Stimulated activated CD4-positive, alpha-beta T cell treated with anti-CD3 and anti-CD28 coated beads, Interleukin-15, amount 100 ng/mL, for 48 hours (primary cell): Measurements from ENCODE around the gene SBNO2.

Source experiments
- DNase-seq, 2 donors: peaks; one replicate each; pipeline ENCODE4 v3.0.0-alpha.2; 2020; ENCODE audit warnings: low read depth in 2 of 2

Gene SBNO2

GRCh38 chr19:1169411-1169791 is 4.7 kb downstream of the SBNO2 start:
- no peak for DNase-seq

GRCh38 chr19:1168572-1169410 is 5.3 kb downstream of the SBNO2 start:
- no peak for DNase-seq

DNA sequence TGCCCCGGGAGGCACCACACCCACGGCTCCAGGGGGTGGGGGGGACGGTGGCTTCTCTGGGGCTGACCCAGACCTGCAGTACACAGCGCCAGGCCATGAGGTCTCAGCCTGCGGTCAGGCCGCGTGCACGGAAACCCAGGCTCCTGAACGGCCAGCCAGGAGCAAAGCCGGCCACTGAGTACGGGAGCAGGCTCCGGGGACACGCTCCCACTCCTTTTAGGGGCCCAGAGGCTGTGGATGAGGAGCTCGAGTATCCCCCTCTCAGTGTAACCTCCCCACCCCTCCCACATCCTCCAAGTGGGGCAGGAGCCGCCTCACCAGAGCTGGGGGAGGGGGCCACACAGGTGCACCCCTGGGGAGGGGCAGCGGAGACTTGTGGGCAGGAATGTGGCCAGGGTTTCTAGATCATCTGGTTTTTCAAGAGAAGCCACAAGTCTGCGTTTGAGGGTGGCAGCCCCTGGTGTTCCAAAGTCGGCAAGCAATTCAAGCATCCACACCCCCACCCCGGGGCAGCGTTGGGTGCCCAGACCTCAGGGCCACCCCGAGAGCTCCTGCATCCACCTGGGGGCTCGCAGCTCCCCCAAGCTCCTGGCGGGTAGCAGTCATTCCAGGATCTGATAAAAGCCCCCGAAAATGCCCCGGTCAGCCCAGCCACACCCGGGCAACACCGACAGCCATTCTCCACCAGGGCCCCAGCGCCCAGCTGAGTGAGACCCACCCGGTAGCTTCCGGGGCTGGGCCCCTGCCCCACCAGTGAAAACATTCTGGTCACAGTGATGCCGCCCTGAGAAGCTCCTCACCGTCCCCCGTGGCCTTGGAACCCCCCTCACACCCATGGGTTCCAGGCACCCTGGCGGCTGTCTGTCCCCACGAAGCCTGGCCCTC is 6.1 kb downstream of the SBNO2 start:
- DNase-seq, result no peak

GRCh38 chr19:1166872-1167573 is 7.0 kb downstream of the SBNO2 start:
- DNase-seq, result no peak

- DNase-seq, result no peak
Measured at GRCh38 chr19:1164684-1165531, 9.2 kb downstream of the SBNO2 start.

- no peak for DNase-seq
Measured at GRCh38 chr19:1163934-1164683, 10.0 kb downstream of the SBNO2 start.

GRCh38 chr19:1163283-1163933 is 10.7 kb downstream of the SBNO2 start:
- DNase-seq, result no peak

DNA sequence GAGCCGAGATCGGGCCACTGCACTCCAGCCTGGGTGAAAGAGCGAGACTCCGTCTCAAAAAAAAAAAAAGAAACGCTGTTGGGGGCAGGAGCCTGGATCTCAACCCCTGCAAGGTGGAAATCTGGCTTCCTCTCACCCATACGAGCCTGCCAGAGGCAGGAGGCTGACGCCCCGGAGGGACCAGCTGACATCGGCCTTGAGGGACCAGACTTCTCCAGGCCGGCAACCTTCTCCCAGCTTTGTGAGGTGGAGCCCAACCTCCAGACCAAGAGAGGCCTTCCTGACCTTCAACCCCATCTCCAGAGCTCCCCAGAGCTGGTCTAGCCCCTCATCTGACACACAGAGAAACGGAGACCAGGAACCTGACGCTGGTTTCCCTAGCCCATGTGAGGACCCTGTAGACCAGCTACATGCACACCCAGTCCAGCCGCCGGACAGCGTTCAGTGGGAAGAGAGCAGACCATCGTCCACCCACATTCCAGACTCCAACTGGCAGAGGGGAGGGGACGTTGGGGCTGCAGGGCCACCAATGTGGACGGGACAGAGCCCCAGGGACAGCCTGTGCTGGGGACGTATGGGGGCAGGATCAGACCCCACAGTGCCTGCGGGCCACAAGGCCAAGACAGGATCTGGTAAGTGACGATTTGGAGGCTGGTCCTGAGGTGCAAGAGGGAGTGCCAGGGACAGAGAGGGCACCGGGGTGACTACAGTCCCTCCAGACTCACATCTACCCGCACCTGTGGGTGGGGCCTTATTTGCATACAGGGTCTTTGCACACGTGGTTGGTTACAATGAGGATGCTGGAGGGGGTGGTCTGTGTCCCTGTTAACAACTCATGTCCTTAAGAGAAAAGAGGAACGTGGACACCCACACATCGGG is 11.4 kb downstream of the SBNO2 start:
- no peak for DNase-seq

DNA sequence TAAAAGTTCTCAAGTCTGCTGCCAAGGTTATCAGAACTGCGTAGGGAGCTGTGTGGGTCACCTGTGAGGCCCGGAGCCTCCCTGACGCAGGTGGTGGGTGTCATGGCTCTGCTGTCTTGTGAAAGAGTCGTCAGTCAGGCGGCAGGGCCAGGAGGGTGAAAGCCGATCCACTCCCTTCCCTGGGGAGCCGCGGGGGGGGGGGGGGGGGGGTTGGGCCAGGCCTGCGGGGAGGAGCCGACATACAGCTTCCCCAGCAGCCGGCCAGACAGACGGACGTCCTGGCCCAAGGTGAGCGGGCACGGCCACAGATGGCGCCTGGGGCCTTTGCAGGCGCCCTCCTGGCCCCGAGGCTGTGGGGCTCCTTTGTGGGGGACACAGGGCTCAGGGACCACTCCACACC is 12.4 kb downstream of the SBNO2 start:
- no peak for DNase-seq

DNA sequence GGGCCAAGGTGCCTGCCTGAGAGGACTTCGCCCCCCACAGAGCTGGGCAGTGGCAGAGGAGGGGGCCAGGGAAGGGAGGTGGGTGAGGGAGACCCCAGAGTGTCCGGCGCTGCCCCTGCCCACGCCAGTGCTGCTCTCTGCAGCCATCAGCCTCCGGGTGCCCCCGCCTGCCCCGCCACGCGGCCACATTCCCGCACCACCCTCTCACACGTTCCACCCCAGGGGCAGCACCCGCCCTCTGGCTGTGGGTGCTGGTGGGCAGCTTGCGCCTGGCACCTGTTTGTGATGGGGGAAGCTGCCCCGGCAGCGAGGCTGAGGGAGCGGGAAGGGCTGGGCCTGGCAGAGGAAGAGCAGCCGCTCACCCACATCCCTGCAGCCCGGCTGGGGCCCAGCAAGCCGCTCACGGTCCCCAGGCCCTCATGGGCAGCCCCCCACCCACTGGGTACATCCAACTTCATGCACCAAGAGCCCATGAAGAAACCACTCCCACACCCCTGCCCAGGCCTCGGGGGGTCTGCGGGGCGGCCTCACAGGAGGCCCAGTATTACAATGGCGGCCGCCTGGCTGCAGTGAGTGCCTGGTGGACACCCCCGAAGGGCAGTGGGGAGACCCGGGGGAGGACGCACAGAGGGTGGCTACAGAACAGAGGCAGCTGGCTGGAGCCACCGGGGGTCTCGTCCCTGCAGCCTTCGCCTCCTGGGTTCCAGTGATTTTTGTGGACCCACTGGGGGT is 14.0 kb downstream of the SBNO2 start:
- no peak for DNase-seq

DNA sequence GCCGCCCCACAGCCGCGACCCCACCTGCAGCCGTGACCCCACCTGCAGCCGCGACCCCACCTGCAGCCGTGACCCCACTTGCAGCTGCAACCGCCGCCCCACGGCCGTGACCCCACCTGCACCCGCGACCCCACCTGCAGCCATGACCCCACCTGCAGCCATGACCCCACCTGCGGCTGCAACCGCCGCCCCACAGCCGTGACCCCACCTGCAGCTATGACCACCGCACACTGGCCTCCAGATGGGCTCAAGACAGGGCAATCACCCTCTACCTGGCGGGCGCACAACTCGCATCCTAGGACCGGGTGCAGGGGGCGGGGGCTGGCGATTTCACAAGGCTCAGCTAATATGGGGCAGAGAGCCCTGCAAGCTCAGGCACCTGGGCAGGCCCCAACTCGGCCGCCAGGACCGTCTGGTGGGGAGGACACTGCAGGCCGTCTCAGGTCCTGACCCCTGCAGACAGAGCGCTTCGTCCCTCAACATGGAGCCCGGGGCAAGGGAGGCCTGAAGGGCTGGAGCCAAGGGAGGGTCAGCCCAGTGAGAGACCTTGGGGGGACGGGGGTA is 15.1 kb downstream of the SBNO2 start:
- DNase-seq, result no peak

- no peak for DNase-seq
Measured at GRCh38 chr19:1157931-1158884, 15.9 kb downstream of the SBNO2 start.

GRCh38 chr19:1156830-1157615 is 17.0 kb downstream of the SBNO2 start:
- no peak for DNase-seq

DNA sequence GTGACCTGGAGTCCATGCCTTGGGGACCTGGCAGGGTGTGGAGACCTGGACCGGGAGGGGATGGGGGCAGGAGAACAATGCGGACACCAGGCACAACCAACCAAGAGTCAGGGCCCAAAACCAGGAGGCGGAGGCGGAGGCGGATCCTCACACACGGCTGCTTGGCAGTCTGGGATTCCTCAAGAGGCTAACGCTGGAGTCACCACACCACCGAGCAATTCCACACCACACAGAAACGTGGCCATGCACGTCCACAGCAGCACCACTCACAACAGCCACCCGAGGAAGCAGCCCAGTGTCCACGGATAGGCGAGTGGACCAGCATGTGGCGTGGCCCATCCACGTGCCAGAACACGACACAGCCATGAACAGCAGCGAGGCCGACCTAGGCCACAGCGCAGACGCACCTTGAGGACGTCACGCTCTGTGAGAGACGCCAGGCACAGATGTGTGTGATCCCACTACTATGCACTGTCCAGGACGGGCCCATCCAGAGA is 17.7 kb downstream of the SBNO2 start:
- DNase-seq, result no peak

GRCh38 chr19:1155352-1156304 is 18.4 kb downstream of the SBNO2 start:
- no peak for DNase-seq
